ENCODE data around the gene RELCH.

- TF ChIP-seq CTCF (IDR thresholded peaks at IDR 0.05 in 2 of 3, conservative IDR thresholded peaks at IDR 0.05 in 1 of 3; ENCODE audit: control insufficient read depth in 2 of 3, extremely low read depth in 1 of 3, insufficient read depth in 1 of 3, low read depth in 3 of 3, low read length in 3 of 3) (no peak), KDM1A (IDR thresholded peaks at IDR 0.05; ENCODE audit: borderline replicate concordance) (no peak), ESRRA (IDR thresholded peaks at IDR 0.05; ENCODE audit: low read length) (no peak), BRCA1 (IDR thresholded peaks at IDR 0.05; ENCODE audit: low read depth, low read length) (no peak), SREBF2 (IDR thresholded peaks at IDR 0.05; ENCODE audit: low read length) (no peak), SUZ12 (IDR thresholded peaks at IDR 0.05; ENCODE audit: unreplicated experiment) (no peak), FOXK2 (IDR thresholded peaks at IDR 0.05) (no peak), ZBTB33 (IDR thresholded peaks at IDR 0.05) (no peak), ELK1 (IDR thresholded peaks at IDR 0.05; ENCODE audit: low read depth, low read length) (no peak)
Observed at GRCh38 chr18:62312851-62313250, 125.8 kb downstream of the RELCH start.
